Measurements from ENCODE around the gene CHID1.

CHID1 gene

GRCh38 chr11:827897-828192 is 82.8 kb downstream of the CHID1 start, which contains the start of gene CRACR2B:
Gene CRACR2B (plus strand): TSS chr11:827919. CDS start chr11:828608, 689 bp downstream.
- Histone ChIP-seq H3K36me3 (ENCODE audit: insufficient read depth, low read length) (no peaks in the 10 kb centered on the region), H3K9me3 (ENCODE audit: insufficient read depth, low read depth, low read length) (no peaks in the 10 kb centered on the region), H3K79me2 (ENCODE audit: insufficient read depth, low read length) (peaks cover 5% of the 10 kb centered on the region; the same call in 1 of the 2 replicates), H2AFZ (ENCODE audit: low read length) (peak within 1 kb of the TSS; percentile 85), H3K4me2 (ENCODE audit: low read depth, low read length, poor library complexity, severe bottlenecking) (peak within 1 kb of the TSS; percentile 92), H3K27me3 (ENCODE audit: insufficient read depth, low read length, poor library complexity, severe bottlenecking) (no peaks in the 10 kb centered on the region), H3K9ac (ENCODE audit: low read depth, low read length, poor library complexity, severe bottlenecking) (peak within 1 kb of the TSS; percentile 88), H3F3A (ENCODE audit: low read depth) (no peaks in the 10 kb centered on the region), H3K9me2 (replicated peaks; ENCODE audit: low read depth, low read length) (no peaks in the 10 kb centered on the region), H3K4me3 (ENCODE audit: low read length, poor library complexity, severe bottlenecking) (peak within 1 kb of the TSS; percentile 81), H3K4me1 (ENCODE audit: insufficient read depth, low read length, poor library complexity, severe bottlenecking) (peaks cover 25% of the 10 kb centered on the region), H4K20me1 (ENCODE audit: insufficient read depth, low read length, poor library complexity, severe bottlenecking) (no peaks in the 10 kb centered on the region)
- TF ChIP-seq EZH2phosphoT487 (IDR thresholded peaks at IDR 0.05; ENCODE audit: borderline replicate concordance) (no peak), CTCF (conservative IDR thresholded peaks at IDR 0.05; ENCODE audit: low read length) (no peak)

GRCh38 chr11:827146-827896 is 83.3 kb downstream of the CHID1 start:
- TF ChIP-seq EZH2phosphoT487 (IDR thresholded peaks at IDR 0.05; ENCODE audit: borderline replicate concordance): no peak
- TF ChIP-seq CTCF (conservative IDR thresholded peaks at IDR 0.05; ENCODE audit: low read length): no peak
- peaks cover 25% of the 10 kb centered on the region for H3K4me1 ChIP-seq (ENCODE audit: insufficient read depth, low read length, poor library complexity, severe bottlenecking)
- H3K9me2 ChIP-seq (replicated peaks; ENCODE audit: low read depth, low read length): no peaks in the 10 kb centered on the region
- H3K36me3 ChIP-seq (ENCODE audit: insufficient read depth, low read length): no peaks in the 10 kb centered on the region
- H3K9me3 ChIP-seq (ENCODE audit: insufficient read depth, low read depth, low read length): no peaks in the 10 kb centered on the region
- H3K27me3 ChIP-seq (ENCODE audit: insufficient read depth, low read length, poor library complexity, severe bottlenecking): no peaks in the 10 kb centered on the region
- peak overlapping the region; percentile 85 for H2AFZ ChIP-seq (ENCODE audit: low read length)
- H3K4me3 ChIP-seq (ENCODE audit: low read length, poor library complexity, severe bottlenecking): peak overlapping the region; percentile 81
- peak overlapping the region; percentile 92 for H3K4me2 ChIP-seq (ENCODE audit: low read depth, low read length, poor library complexity, severe bottlenecking)
- peaks cover 7% of the 10 kb centered on the region; the same call in 1 of the 2 replicates for H3K79me2 ChIP-seq (ENCODE audit: insufficient read depth, low read length)
- peaks cover 1% of the 10 kb centered on the region for H4K20me1 ChIP-seq (ENCODE audit: insufficient read depth, low read length, poor library complexity, severe bottlenecking)
- peak overlapping the region; percentile 88 for H3K9ac ChIP-seq (ENCODE audit: low read depth, low read length, poor library complexity, severe bottlenecking)
- no peaks in the 10 kb centered on the region for H3F3A ChIP-seq (ENCODE audit: low read depth)

DNA sequence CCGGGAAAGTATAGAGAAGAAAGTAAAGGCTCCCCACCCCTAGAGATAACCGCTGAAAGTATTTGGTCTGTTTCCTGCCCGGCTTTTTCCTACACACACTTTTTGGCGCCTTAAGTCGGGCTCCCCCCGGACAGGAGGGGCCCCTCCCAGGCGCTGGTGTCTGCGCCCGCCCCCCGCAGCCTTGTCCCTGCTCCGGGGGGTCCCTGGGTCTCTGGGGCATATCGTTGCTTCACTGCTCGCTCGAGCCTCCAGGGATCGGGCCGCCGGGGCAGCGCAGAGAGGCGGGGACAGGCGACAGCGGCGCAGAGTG is 83.8 kb downstream of the CHID1 start:
- Histone ChIP-seq H3K36me3 (ENCODE audit: insufficient read depth, low read length) (no peaks in the 10 kb centered on the region), H3F3A (ENCODE audit: low read depth) (no peaks in the 10 kb centered on the region), H3K27me3 (ENCODE audit: insufficient read depth, low read length, poor library complexity, severe bottlenecking) (no peaks in the 10 kb centered on the region), H3K9me2 (replicated peaks; ENCODE audit: low read depth, low read length) (no peaks in the 10 kb centered on the region), H4K20me1 (ENCODE audit: insufficient read depth, low read length, poor library complexity, severe bottlenecking) (peaks cover 5% of the 10 kb centered on the region), H3K9me3 (ENCODE audit: insufficient read depth, low read depth, low read length) (no peaks in the 10 kb centered on the region), H3K4me3 (ENCODE audit: low read length, poor library complexity, severe bottlenecking) (peak overlapping the region; percentile 81), H2AFZ (ENCODE audit: low read length) (peak overlapping the region; percentile 85), H3K79me2 (ENCODE audit: insufficient read depth, low read length) (peaks cover 12% of the 10 kb centered on the region; the same call in 1 of the 2 replicates), H3K4me2 (ENCODE audit: low read depth, low read length, poor library complexity, severe bottlenecking) (peak overlapping the region; percentile 92), H3K9ac (ENCODE audit: low read depth, low read length, poor library complexity, severe bottlenecking) (peak overlapping the region; percentile 88), H3K4me1 (ENCODE audit: insufficient read depth, low read length, poor library complexity, severe bottlenecking) (peaks cover 25% of the 10 kb centered on the region)
- TF ChIP-seq CTCF (conservative IDR thresholded peaks at IDR 0.05; ENCODE audit: low read length) (no peak), EZH2phosphoT487 (IDR thresholded peaks at IDR 0.05; ENCODE audit: borderline replicate concordance) (no peak)
